Endothelial cell of umbilical vein (primary cell): ENCODE results near the gene TSPAN31. TPM values are rescaled to one million over a fixed set of nuclear protein-coding genes. Genes with fewer than 3 reads are reported as not detected.

ENCODE experiments used
- BruUV-seq: library from RNA; stranded (reverse); fragments of 400-500 nt; replicated peaks from 2 replicates; lab custom pipeline; 2021; lab: Mats Ljungman, UMichigan
- CTCF ChIA-PET: fragments of 300-600, 350-600 bp; sonication (Branson Sonifier 250); formaldehyde crosslinking; loops from one replicate; lab custom pipeline; 2021; ENCODE audit warnings: antibody characterized with exemption, inconsistent platforms; lab: Charles Lee
- POLR2A ChIA-PET: fragments of 300-600, 350-600 bp; sonication (Branson Sonifier 250); formaldehyde crosslinking; loops from one replicate; lab custom pipeline; 2021; ENCODE audit warnings: antibody characterized with exemption, inconsistent platforms; lab: Charles Lee
- DNase-seq: peaks from one replicate; pipeline ENCODE4 v3.0.0-alpha.2; 2011; ENCODE audit warnings: low read depth, low spot score
- FAIRE-seq: peaks from 2 replicates; lab custom pipeline; 2011; peaks lifted over from hg19 to GRCh38; lab: Jason Lieb, UNC
- H2AFZ ChIP-seq: 2 replicates; pipeline ENCODE4 v1.6.0; 2012; ENCODE audit warnings: low read depth, low read length, control low read depth, inconsistent platforms
- H3K27ac ChIP-seq: 2 replicates; pipeline ENCODE4 v1.5.1; 2011; ENCODE audit warnings: low read depth, mild to moderate bottlenecking, control low read depth, low read length, moderate library complexity; ENCODE audit not compliant: insufficient read depth
- H3K27me3 ChIP-seq, 2 experiments: 2 replicates each; pipeline versions ENCODE4 v1.6.0 to v1.6.1; 2011; ENCODE audit warnings: low read length in 2 of 2, mixed read lengths in 1 of 2; ENCODE audit not compliant: control insufficient read depth in 2 of 2, insufficient read depth in 2 of 2
- H3K36me3 ChIP-seq, 2 experiments: 2 replicates in 1 of 2; 3 replicates in 1 of 2; pipeline ENCODE4 v1.5.1; 2011; ENCODE audit warnings: low read length in 2 of 2, mild to moderate bottlenecking in 1 of 2, moderate library complexity in 1 of 2; ENCODE audit not compliant: control insufficient read depth in 2 of 2, insufficient read depth in 2 of 2; ENCODE audit errors: extremely low read depth in 1 of 2
- H3K4me1 ChIP-seq: 3 replicates; pipeline ENCODE4 v1.5.1; 2011; ENCODE audit warnings: mild to moderate bottlenecking, low read length; ENCODE audit not compliant: control insufficient read depth, insufficient read depth; ENCODE audit errors: extremely low read depth
- H3K4me2 ChIP-seq: 2 replicates; pipeline ENCODE4 v1.6.1; 2011; ENCODE audit warnings: low read length, control low read depth, mixed read lengths; ENCODE audit not compliant: insufficient read depth
- H3K4me3 ChIP-seq, 3 experiments: fragments of 200-600 bp in 1 of 3; sonication (generic), shearing (Covaris generic) in 1 of 3; replicated peaks in 1 of 3; 2 replicates each; pipeline ENCODE4 v1.5.1; 2011 to 2016; ENCODE audit warnings: control low read depth in 3 of 3, low read length in 3 of 3, mild to moderate bottlenecking in 2 of 3, inconsistent platforms in 1 of 3, low read depth in 1 of 3, moderate library complexity in 1 of 3; ENCODE audit not compliant: insufficient read depth in 1 of 3
- H3K79me2 ChIP-seq: 2 replicates; pipeline ENCODE4 v1.6.0; 2012; ENCODE audit warnings: low read length, inconsistent platforms; ENCODE audit not compliant: control insufficient read depth, insufficient read depth
- H3K9ac ChIP-seq: replicated peaks from 2 replicates; pipeline ENCODE3; 2011; ENCODE audit warnings: low read length, control low read depth; ENCODE audit not compliant: insufficient read depth; ENCODE audit errors: extremely low read depth
- H3K9me1 ChIP-seq: replicated peaks from 3 replicates; pipeline ENCODE4 v1.6.0; 2011; ENCODE audit warnings: mild to moderate bottlenecking, low read length; ENCODE audit not compliant: control insufficient read depth, insufficient read depth; ENCODE audit errors: extremely low read depth
- H3K9me3 ChIP-seq: replicated peaks from 2 replicates; pipeline ENCODE4 v1.5.1; 2012; ENCODE audit warnings: low read length, inconsistent platforms; ENCODE audit not compliant: control insufficient read depth, insufficient read depth
- H4K20me1 ChIP-seq: replicated peaks from 2 replicates; pipeline ENCODE3; 2011; ENCODE audit warnings: mild to moderate bottlenecking, low read length; ENCODE audit not compliant: control insufficient read depth, insufficient read depth; ENCODE audit errors: extremely low read depth
- EZH2 ChIP-seq: IDR thresholded peaks from 2 replicates; pipeline ENCODE4 v1.6.1; 2012; ENCODE audit warnings: borderline replicate concordance, low read depth, mild to moderate bottlenecking, moderate library complexity, low read length, inconsistent platforms; ENCODE audit not compliant: severe bottlenecking
- FOS ChIP-seq: IDR thresholded peaks from 2 replicates; pipeline ENCODE4 v1.6.1; 2011; ENCODE audit warnings: mild to moderate bottlenecking, low read length, moderate library complexity, borderline replicate concordance; ENCODE audit not compliant: insufficient read depth
- GATA2 ChIP-seq: IDR thresholded peaks from 2 replicates; pipeline ENCODE4 v1.7.0; 2011; ENCODE audit warnings: low read depth, mild to moderate bottlenecking, moderate library complexity, mixed read lengths, low read length; ENCODE audit not compliant: insufficient read length, insufficient read depth
- JUN ChIP-seq: IDR thresholded peaks from 2 replicates; pipeline ENCODE4 v1.6.1; 2011; ENCODE audit warnings: borderline replicate concordance, low read depth; ENCODE audit not compliant: insufficient read length, insufficient read depth
- MAX ChIP-seq: IDR thresholded peaks from 2 replicates; pipeline ENCODE4 v1.6.1; 2011; ENCODE audit not compliant: insufficient read depth, insufficient read length
- MYC ChIP-seq: IDR thresholded peaks from one replicate; pipeline ENCODE4 v1.6.1; 2011; ENCODE audit warnings: mild to moderate bottlenecking, low read depth, low read length
- POLR2A ChIP-seq: IDR thresholded peaks from 2 replicates; pipeline ENCODE4 v1.6.1; 2012; ENCODE audit warnings: low read depth, mild to moderate bottlenecking, control low read depth, low read length
- POLR2AphosphoS5 ChIP-seq: IDR thresholded peaks from 2 replicates; pipeline ENCODE4 v1.6.1; 2012; ENCODE audit warnings: low read depth, mild to moderate bottlenecking, control low read depth, low read length, moderate library complexity; ENCODE audit not compliant: insufficient read depth
- dilution Hi-C: fragments of 300-500 bp; cut with MboI; formaldehyde crosslinking; loops from one replicate; pipeline ENCODE4 v1.15.0; 2019; ENCODE audit warnings: low sequenced_read_pairs; ENCODE audit not compliant: extremely low pct_ligation_motif_present
- intact Hi-C: fragments of 100-400 bp; cut with micrococcal nuclease; formaldehyde crosslinking; loops from one replicate; pipeline ENCODE4 v1.10.0; 2022
- polyA plus RNA-seq, 4 experiments: library from polyadenylated mRNA; depleted of rRNA in 3 of 4; stranded (reverse) in 3 of 4; unstranded in 1 of 4; fragments of >200 nt; gene quantifications; 2 replicates each; pipeline versions ENCODE4 v1.2.1 to v1.2.3, GENCODE V29; 2011 to 2012; ENCODE audit warnings: missing spikeins in 1 of 4
- total RNA-seq: library from RNA; stranded (reverse); gene quantifications from 2 replicates; pipeline ENCODE4 v1.2.3, GENCODE V29; 2021
- TF ChIP-seq, protein P1 (sequence below), 2 donors: IDR thresholded peaks; 1 replicate in 1 of 2; 2 replicates in 1 of 2; pipeline ENCODE4 v1.5.1; 2011; ENCODE audit warnings: low read length in 2 of 2, mild to moderate bottlenecking in 2 of 2, moderate library complexity in 2 of 2, control low read depth in 1 of 2, inconsistent platforms in 1 of 2, low read depth in 1 of 2; ENCODE audit not compliant: insufficient read depth in 1 of 2; ENCODE audit errors: extremely low read depth in 1 of 2

The TSPAN31 gene
- total and polyA plus RNA-seq, 2 donors (not counting 3 experiments of a cell fraction or from before 2014, with no cell fraction given), result 15.0 to 43.9 TPM

- TF ChIP-seq EZH2 (no peak), POLR2A (peak; percentile 12)
- Histone ChIP-seq H3K27me3 (peaks cover 22 to 28% of the 10 kb centered on the region in 2 experiments), H3K36me3 (peaks cover 4 to 19% of the 10 kb centered on the region in 2 experiments), H3K9me3 (no peaks in the 10 kb centered on the region), H3K9me1 (no peaks in the 10 kb centered on the region), H4K20me1 (no peaks in the 10 kb centered on the region), H2AFZ (peak overlapping the region; percentile 19), H3K4me1 (peaks cover 17% of the 10 kb centered on the region), H3K79me2 (peaks cover 19% of the 10 kb centered on the region), H3K9ac (no peak overlapping the region), H3K4me2 (peak overlapping the region; percentile 53), H3K27ac (no peak overlapping the region), H3K4me3 (peak overlapping the region in 2 of 3 experiments; percentile 3 to 25)
- dilution Hi-C loops (no loop called here), intact Hi-C loops (loop anchor here (1.0 kb wide), 2 partner anchors 20 to 26 kb away; partner anchors contain the start of genes EEF1AKMT3 and METTL1)
- CTCF ChIA-PET, result interaction anchor here (0.8 to 1.2 kb wide), 2 partner anchors 12 to 26 kb away, joined by 3 to 5 read pairs; no protein-coding TSS in a partner anchor
- no TSS peak for BruUV-seq
- FAIRE-seq (no peak), DNase-seq (no peak)
- POLR2A ChIA-PET, result no interaction called here
Measured at GRCh38 chr12:57752668-57753000, 7.8 kb downstream of the TSPAN31 start.

GRCh38 chr12:57753756-57754337, 9.0 kb downstream of the TSPAN31 start:
- TF ChIP-seq MAX, result no peak
- TF ChIP-seq EZH2, result no peak
- no peak for TF ChIP-seq JUN
- no peak for TF ChIP-seq POLR2AphosphoS5
- TF ChIP-seq GATA2, result no peak
- TF ChIP-seq FOS, result no peak
- no peak for TF ChIP-seq MYC
- TF ChIP-seq POLR2A, result no peak
- TF ChIP-seq, protein P1, sequence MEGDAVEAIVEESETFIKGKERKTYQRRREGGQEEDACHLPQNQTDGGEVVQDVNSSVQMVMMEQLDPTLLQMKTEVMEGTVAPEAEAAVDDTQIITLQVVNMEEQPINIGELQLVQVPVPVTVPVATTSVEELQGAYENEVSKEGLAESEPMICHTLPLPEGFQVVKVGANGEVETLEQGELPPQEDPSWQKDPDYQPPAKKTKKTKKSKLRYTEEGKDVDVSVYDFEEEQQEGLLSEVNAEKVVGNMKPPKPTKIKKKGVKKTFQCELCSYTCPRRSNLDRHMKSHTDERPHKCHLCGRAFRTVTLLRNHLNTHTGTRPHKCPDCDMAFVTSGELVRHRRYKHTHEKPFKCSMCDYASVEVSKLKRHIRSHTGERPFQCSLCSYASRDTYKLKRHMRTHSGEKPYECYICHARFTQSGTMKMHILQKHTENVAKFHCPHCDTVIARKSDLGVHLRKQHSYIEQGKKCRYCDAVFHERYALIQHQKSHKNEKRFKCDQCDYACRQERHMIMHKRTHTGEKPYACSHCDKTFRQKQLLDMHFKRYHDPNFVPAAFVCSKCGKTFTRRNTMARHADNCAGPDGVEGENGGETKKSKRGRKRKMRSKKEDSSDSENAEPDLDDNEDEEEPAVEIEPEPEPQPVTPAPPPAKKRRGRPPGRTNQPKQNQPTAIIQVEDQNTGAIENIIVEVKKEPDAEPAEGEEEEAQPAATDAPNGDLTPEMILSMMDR (IDR thresholded peaks at IDR 0.05; ENCODE audit: extremely low read depth in 1 of 2, insufficient read depth in 1 of 2, low read depth in 1 of 2, low read length in 2 of 2), result no peak
- Histone ChIP-seq H3K79me2 (peaks cover 19% of the 10 kb centered on the region), H4K20me1 (no peaks in the 10 kb centered on the region), H3K9me1 (no peaks in the 10 kb centered on the region), H3K27me3 (peaks cover 25 to 33% of the 10 kb centered on the region in 2 experiments), H3K9ac (no peak overlapping the region), H3K27ac (no peak overlapping the region), H3K4me1 (peaks cover 17% of the 10 kb centered on the region), H3K4me3 (no peak overlapping the region), H3K36me3 (peaks cover 0 to 14% of the 10 kb centered on the region in 2 experiments), H3K9me3 (no peaks in the 10 kb centered on the region), H3K4me2 (no peak overlapping the region), H2AFZ (no peak overlapping the region)
- BruUV-seq, result no TSS peak
- ChIA-PET POLR2A (no interaction called here), CTCF (no interaction called here)
- FAIRE-seq (no peak), DNase-seq (no peak)
- intact Hi-C loops, result no loop called here
- dilution Hi-C loops, result no loop called here
